ENCODE measurements around the gene RERE. TPM values are rescaled to one million over a fixed set of nuclear protein-coding genes. Genes with fewer than 3 reads are reported as not detected.

The RERE gene
- total and polyA plus RNA-seq, 2 donors (not counting 3 experiments of a cell fraction or from before 2014, with no cell fraction given) = 14.1 to 113 TPM

- no TSS peak for BruUV-seq (replicated peaks)
- H3K27me3 ChIP-seq (ENCODE audit: control insufficient read depth in 2 of 2, insufficient read depth in 2 of 2, low read length in 2 of 2) = no peaks in the 10 kb centered on the region
- TF ChIP-seq POLR2A (IDR thresholded peaks at IDR 0.05; ENCODE audit: low read depth, low read length) = no peak
- TF ChIP-seq, protein P1, sequence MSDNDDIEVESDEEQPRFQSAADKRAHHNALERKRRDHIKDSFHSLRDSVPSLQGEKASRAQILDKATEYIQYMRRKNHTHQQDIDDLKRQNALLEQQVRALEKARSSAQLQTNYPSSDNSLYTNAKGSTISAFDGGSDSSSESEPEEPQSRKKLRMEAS (IDR thresholded peaks at IDR 0.05; ENCODE audit: insufficient read depth, insufficient read length) = no peak
- TF ChIP-seq MYC (IDR thresholded peaks at IDR 0.05; ENCODE audit: low read depth, low read length) = no peak
- no peak for TF ChIP-seq EZH2 (IDR thresholded peaks at IDR 0.05; ENCODE audit: borderline replicate concordance, low read depth, low read length, severe bottlenecking)
- peak; percentile 67 for TF ChIP-seq JUN (IDR thresholded peaks at IDR 0.05; ENCODE audit: borderline replicate concordance, insufficient read depth, insufficient read length, low read depth)
- TF ChIP-seq GATA2 (IDR thresholded peaks at IDR 0.05; ENCODE audit: insufficient read depth, insufficient read length, low read depth, low read length) = no peak
- peak; percentile 59 for TF ChIP-seq FOS (IDR thresholded peaks at IDR 0.05; ENCODE audit: borderline replicate concordance, insufficient read depth, low read length)
- intact Hi-C loops (cut with micrococcal nuclease) = no loop called here
- H3K9me1 ChIP-seq (replicated peaks; ENCODE audit: control insufficient read depth, extremely low read depth, insufficient read depth, low read length) = no peaks in the 10 kb centered on the region
- DNase-seq (ENCODE audit: low read depth, low spot score) (peak; percentile 79), FAIRE-seq (peak; percentile 66)
- H3K36me3 ChIP-seq (ENCODE audit: control insufficient read depth in 2 of 2, extremely low read depth in 1 of 2, insufficient read depth in 2 of 2, low read length in 2 of 2) = no peaks in the 10 kb centered on the region
- peaks cover 86% of the 10 kb centered on the region for H3K79me2 ChIP-seq (ENCODE audit: control insufficient read depth, insufficient read depth, low read length)
- H3K4me2 ChIP-seq (ENCODE audit: insufficient read depth, low read length) = peak overlapping the region; percentile 71
- dilution Hi-C loops (cut with MboI; ENCODE audit: extremely low pct_ligation_motif_present, low sequenced_read_pairs) = no loop called here
- H4K20me1 ChIP-seq (replicated peaks; ENCODE audit: control insufficient read depth, extremely low read depth, insufficient read depth, low read length) = peaks cover 3% of the 10 kb centered on the region
- peaks cover 44% of the 10 kb centered on the region for H3K4me1 ChIP-seq (ENCODE audit: control insufficient read depth, extremely low read depth, insufficient read depth, low read length)
- H3K9ac ChIP-seq (replicated peaks; ENCODE audit: extremely low read depth, insufficient read depth, low read length) = peak overlapping the region; percentile 7
- CTCF ChIA-PET = interaction anchor here (1.0 to 8.7 kb wide), 3 partner anchors 11 to 105 kb away, joined by 3 to 102 read pairs (median 58); no protein-coding TSS in a partner anchor
- H3K27ac ChIP-seq (ENCODE audit: insufficient read depth, low read depth, low read length) = peak overlapping the region; percentile 43
- no peak overlapping the region for H2AFZ ChIP-seq (ENCODE audit: low read depth, low read length)
- H3K4me3 ChIP-seq (replicated peaks in 1 of 3; ENCODE audit: insufficient read depth in 1 of 3, low read depth in 1 of 3, low read length in 3 of 3) = no peak overlapping the region
- H3K9me3 ChIP-seq (replicated peaks; ENCODE audit: control insufficient read depth, insufficient read depth, low read length) = no peaks in the 10 kb centered on the region
- POLR2A ChIA-PET = no interaction called here
These were observed 149.4 kb downstream of the RERE start for GRCh38 chr1:8667869-8668594.
